Measurements from ENCODE around the gene CMIP.

The CMIP gene

DNA sequence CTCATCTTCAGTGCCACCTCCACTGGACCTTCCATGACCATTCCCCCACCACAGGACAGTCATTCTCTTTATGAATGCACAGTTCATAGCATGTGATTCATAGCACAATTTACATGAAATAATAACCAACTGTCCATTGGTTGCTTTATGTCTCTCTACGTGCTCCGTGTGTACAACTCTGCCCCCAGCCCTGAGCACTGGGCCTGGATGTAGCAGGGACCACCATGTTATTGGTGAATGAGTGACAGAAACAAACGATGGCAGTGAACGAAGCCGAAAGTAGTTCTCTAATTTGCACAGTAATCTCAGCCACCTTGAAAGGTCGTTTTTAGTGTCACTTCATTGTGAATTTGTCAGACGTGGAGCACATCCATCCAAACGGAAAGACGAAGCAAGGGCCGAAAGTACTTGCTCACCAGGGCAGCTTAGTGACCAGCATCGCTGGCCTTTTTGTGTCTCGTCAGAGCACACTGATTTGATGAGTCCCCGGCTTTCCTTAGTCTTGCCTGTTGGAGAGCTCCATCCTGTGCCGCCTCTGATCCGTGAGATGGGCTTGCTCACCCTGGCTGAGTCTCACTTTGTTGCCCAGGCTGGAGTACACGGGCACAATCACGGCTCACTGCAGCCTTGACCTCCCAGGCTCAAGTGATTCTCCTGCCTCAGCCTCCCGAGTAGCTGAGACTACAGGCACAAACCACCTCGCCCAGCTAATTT is 95.3 kb downstream of the CMIP start:
- no peak for DNase-seq

DNA sequence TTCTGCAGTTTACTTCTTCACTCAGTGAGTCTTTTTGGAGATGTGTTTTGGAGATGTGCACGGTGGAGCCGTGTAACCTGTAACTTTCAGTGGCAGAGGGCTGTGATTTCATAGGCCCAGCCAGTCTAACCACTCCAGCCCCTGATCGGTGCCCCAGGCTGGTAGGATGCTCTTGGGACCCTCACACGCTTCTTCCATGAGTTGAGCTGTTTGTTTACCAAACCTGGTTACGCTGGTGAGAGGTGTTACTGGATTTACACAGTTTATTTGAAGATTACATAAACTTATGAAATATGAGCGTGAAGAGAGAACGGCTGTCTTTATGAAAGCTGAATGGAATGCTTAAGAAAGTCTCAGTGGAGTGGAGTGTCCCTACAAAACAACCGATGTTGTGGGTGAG is 96.7 kb downstream of the CMIP start:
- no peak for DNase-seq

DNA sequence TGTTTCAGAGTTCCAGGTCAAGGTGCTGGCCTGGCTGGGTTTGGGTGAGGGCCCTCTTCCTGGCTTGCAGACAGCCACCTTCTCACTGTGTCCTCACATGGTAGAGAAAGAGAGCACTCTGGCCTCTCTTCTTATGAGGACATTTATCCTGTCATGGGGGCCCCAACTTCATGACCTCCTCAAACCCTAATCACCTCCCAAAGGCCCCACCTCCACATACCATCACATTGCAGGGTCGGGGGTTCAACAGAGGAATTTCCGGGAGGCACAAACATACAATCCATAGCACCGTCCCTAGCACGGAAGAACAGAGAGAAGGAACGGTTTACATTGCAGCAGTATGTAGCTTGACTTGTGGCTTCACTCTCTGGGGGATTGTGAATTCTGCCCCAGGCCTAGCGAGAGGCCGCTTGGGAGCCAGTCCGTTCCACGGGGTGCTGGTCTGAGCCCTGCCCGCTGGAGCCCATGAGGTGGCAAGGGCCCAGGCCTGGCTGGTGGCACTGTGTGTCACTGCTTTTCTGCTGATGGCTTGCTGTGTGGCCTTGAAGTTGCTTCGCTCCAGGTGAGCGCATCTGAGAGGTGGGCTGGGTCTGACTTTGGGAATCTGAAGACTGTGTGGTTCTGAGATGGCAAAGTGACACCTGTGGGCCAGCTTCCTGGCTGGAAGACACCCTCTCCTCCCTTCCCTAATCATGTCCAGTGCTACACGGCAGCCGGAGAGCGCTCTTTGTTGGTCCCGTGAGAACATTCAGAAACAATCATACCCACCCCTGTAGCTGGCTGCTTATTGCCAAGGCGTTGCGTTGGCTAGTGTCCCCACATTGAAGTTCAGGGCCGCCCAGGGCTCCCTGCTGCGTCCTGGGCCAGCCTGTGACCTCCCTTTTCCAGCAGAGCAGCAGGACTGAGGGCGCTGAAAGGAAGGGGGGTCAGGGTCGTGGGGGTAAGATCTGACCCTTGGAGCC is 98.3 kb downstream of the CMIP start:
- DNase-seq, result no peak

DNA sequence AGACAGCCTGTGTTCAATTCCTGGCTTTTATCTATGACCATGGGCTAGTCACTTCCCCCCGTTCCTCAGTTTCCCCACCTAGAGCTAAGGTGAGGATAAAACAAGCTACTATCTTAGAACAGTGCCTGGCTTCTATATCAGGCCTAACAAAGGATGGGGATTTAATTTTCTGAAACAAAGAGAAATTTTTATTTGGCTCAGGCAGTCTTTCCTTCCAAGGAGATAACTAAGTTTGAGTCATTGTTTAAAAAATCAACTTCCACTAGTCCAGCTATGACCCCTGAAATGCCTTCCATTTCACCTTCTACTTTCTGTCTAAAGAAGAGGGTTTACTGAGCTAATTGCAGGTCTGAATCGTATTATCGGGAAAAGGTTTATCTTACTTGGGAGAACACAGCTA is 99.0 kb downstream of the CMIP start:
- no peak for DNase-seq

DNA sequence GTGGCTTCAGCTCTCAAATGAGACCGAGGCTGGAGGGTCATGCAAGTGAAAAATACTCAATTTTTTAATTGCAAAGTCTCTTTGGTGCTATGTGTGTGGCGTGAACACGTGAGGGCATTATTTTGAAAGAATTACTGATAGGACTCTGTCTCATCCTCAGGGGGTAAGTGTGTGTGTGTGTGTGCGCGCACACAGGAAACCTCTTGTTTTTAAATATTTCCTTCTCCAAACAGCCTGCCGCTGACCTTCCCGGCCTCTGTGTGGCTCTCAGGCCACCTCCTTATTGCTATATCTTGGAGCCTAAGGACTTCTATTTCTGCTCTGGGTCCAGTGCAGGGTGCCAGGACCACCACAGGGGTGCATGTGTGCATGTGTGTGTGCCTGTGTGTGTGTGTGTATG is 99.7 kb downstream of the CMIP start:
- no peak for DNase-seq

DNA sequence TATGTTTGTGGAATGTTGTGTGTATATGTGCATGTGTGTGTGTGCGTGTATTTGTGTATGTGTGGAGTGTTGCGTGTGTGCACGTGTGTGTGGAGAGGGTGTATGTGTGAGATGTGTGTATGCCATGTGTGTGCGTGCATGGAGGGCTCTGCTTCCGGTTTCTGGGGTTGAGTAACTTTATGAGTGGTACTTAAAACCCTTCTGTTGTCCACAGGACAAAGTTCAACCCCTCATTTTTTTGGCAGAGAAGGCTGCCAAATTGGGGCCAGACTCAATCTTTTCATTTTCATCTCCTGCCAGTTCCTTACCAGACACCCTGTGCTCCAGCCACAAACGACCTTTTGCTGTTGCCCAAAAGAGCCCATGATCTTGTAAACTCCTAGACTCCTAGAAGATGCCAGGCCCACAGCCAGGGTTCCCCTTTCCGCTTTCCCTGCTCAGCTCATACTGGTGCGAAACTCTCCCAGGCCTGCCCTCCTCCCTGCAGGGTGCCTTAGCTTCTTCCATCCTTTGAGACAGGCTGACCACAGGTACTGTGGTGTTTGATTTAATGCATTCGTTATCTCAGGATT is 100.2 kb downstream of the CMIP start:
- DNase-seq, result no peak

DNA sequence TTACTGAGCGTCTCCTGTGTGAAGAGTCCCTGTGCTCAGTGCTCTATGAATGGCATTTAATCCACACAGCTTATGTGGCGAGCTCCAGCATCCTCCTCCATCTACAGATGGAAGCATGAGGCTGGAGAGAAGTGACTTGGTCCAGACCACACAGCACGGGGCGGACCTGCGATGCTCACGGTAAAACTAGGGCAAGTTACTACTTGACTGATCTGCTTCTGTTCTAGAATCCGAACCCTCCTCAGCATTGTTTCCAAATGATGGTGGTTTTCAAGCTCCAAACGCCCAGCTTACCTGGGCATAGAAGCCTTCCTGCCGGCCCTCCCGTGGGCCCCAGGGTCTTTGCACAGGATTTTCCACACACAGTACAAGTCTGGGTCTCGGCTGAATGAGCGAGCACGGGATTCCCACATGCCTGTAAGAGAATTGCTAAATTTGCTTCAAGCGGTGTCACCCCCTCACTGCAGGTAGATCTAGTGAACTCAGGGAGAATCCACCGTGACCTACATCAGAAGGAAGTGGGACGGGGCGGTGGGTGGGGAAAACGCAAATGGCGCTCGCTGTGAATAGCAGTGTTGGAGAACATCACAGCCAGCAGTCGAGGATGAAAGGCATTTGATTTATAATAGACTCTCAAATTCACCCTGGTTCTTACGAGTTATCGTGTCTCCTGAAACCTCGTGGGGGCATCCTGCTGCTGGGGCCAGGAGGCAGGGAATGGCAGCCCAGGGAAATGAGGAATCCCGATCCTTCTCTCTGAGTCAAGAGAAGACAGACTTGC is 101.1 kb downstream of the CMIP start:
- DNase-seq, result no peak

DNA sequence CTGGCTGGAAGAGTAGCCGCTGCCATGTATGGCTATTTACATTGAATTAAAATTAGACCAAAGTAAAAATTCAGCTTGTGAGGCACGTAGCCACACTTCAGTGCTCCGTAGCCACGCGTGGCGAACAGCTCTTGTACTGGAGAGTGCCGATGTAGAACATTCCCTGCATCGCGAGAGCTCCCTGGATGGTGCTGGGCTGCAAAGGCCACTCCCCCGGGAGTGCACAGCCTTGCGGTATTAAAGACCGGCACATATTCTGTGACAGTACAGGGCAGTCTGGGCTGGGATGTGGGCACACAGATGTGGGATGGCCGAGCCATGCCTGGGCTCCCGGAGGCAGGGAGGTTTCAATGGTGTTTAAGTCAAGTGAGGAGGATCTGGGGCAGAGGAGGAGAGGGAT is 102.2 kb downstream of the CMIP start:
- DNase-seq, result no peak

DNA sequence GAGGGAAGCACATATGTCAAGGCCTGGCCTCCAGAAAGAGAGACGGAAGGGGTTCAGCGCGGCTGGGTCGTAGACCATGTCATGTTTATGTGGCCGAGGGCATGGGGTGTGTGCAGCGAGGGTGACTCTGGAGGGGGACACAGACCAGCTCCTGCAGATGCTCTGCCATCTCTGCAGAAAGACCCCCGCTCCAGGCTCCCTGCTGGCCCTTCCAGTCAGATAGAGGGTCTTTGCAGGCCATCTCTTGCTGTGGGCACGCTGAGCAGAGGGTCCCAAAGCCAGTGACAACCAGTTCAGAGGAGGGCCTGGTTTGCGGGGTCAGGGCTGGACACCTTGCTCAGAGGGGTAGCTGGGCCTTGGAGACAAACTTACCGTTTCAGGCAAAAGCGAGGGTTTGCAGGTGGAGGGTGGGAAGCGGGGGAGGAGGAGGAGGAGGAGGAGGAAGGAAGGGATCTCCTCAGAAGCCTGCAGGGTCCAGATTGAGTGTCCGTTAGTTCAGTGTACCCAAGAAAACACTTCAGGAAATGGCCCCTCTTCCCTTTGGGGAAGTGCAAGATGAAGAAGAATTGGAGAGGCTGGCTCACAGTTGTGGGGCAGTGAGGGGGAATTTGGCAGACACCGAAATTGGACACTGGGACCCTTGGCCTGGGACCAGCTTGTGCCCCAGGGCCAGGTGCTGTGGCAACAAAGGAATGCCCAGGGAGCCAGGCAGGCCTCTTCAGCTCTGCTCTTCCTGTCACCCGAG is 102.8 kb downstream of the CMIP start:
- DNase-seq, result no peak

DNA sequence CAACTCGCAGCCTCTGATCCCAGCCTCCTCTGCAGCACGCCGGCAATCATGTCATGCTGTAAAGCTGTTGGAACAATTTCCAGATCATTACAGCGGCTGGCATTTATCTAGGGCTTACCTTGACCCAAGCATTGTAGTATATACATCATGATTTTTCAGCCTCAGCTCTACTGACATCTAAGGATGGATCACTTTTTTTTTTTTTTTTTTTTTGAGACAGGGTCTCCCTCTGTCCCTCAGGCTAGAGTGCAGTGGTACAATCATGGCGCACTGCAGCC is 103.3 kb downstream of the CMIP start:
- no peak for DNase-seq

DNA sequence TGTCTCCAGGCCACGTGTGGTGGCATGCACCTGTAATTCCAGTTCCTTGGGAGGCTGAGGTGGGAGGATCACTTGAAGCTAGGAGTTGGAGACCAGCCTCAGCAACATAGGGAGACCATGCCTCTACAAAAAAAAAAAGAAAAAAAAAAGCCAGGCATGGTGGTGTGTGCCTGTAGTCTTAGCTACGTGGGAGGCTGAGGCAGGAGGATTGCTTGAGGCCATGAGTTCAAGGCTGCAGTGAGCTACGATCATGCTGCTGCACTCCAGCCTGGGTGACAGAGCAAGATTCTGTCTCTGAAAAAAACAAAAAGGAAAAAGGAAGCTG is 103.9 kb downstream of the CMIP start:
- DNase-seq, result no peak

DNA sequence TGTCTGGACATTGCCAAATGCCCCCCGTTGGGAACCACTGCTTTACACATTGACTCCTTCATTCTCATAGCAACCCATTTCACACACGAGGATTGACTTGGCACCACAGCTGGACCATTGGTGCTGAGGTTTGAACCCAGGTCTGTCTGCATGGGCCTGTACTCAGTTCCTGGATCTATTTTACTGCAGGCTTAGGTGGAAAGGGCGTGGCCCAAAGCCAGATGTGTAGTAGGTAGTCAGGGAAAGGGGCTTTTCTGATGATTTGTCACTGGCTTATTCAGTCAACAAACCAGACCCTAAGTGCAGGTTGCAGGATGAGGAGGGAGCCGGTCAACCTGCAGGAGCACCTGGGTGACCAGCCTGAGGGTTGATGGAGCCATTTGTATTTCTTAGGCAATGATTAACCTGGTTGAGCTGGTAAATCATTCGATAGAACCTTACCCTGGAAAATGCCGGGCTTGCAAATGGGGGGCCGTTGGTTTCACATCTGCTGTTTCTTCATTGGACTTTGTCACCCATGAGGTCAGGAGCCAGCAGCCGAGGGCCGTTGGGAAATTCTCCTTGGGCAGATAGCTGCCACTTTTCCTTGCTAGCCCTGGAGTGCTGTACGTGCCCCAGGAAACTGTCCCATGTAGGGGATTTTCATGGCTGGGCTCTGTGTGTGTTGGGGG is 104.4 kb downstream of the CMIP start:
- no peak for DNase-seq

DNA sequence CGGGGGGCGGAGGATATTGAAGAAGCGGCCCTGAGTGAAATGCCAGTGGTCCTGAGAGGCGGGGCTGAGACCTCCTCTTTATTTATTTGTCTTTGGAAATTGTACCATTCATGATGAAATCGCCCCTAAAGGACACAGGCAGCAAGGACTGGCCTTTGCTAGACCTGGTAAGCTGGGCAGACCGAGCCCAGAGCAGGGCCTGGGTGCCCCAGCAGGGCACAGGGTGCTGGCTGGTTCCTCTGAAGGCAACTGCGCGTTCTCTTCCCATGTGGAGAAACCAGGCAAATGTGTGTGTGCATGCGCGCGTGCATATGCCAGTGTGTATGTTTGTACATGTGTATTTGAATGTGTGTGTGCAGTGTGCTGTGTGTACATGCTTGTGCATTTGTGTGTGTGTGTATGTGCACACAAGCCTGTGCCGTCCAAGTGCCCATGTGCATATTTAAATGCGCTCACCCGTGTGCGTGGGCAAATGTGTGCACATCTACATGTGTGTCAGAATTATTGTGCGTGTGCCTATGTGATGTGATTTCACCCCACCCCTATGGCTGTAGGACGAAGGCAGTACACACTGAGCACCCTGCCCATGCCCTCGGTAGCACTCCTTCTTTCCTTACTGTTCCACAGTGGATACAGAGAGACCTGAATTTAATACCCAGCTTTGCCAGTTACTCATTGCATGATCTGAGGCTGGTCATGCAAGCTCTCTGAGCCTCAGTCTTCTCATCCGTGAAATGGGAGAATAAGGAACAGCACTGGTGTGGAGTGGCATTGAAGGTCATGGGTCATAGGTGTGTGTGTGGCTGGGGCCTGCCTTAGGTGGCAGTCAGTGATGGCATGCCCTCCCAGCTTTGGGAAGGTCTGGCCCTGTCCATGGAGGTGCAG is 105.2 kb downstream of the CMIP start:
- no peak for DNase-seq

DNA sequence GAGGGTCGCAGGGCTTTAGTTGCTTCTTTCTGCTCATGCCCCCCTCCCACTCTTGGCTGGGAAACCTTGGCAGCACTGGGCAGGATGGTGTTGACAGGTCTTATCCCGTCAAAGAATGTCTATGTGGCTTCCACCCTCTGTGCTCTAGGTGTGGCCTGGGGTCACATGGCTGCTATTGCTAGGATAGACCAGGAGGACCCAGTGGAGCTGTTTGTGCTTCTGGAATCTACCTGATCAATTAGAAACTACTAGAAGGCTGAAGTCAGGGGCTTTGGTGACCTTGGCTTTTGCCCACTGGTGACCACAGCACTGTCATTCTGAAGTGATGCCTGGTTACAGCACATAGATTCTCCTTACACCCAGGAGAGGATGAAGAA is 105.8 kb downstream of the CMIP start:
- no peak for DNase-seq

DNA sequence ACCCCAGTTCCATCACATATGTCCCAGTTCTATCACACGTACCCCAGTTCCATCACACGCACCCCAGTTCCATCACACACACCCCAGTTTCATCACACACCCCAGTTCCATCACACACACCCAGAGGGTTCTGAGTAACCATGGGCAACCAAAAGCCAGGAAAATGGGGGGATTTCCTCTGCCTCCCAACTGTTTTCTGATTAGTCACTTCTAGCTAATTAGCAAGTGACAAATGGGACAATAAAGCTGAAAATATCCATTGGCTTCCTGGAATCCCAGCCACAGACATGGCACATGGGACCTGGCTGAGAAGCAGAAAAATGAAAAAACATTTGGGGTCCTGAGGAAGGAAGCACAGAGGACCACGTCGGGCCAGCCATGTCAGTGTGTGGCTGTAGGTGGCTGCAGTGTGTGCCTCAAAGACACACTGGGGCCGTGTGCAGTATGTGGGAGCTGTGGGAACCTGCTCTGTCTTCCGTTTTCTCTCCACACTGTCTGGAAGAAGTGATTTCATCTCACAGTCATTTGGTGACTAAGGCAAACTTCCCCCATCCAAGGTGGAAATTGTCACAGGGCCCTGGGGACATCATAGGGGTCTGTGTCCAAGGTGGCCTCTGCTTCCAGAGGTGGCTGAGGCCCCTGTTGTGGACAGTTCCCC is 106.7 kb downstream of the CMIP start:
- no peak for DNase-seq

DNA sequence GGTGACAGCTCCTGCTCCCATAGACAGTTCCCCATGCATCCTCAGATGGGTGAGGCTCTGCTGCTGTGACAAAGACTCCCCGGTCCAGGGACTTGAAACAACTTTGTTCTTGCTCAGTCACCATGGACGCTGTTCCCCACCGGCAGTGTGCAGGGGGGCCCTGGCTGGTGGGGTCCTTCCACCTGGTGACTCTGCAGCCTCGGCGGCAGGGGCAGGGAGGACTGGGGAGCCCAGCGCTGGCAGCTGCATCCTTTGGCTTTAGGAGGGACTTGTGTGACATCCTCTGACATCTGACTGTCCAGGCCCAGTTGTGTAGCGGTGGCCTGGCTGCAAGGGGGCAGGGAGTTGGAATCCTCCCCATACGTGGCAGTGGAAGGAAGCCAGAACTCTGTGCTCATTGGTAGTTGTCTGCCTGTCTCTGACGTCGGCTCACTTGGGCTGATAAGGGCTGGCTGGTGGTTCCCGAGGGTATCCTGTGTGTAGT is 107.3 kb downstream of the CMIP start:
- peak; percentile 36 for DNase-seq

DNA sequence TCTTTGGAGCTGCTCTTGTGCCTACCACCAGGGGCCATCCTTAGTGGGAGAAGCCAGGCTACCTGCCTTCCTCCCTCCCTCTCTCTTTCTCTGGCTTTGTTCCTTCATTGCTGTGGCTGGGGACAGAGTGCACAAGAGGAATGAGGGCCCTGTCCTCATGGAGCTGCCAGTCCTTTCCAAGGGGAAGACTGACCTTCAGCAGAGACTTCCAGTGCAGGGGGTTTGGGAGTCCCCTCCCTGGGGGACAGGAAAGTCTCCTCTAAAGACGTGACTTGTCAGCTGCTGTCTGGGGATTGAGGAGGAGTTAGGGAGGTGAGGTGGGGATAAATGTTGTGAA is 108.1 kb downstream of the CMIP start:
- no peak for DNase-seq

DNA sequence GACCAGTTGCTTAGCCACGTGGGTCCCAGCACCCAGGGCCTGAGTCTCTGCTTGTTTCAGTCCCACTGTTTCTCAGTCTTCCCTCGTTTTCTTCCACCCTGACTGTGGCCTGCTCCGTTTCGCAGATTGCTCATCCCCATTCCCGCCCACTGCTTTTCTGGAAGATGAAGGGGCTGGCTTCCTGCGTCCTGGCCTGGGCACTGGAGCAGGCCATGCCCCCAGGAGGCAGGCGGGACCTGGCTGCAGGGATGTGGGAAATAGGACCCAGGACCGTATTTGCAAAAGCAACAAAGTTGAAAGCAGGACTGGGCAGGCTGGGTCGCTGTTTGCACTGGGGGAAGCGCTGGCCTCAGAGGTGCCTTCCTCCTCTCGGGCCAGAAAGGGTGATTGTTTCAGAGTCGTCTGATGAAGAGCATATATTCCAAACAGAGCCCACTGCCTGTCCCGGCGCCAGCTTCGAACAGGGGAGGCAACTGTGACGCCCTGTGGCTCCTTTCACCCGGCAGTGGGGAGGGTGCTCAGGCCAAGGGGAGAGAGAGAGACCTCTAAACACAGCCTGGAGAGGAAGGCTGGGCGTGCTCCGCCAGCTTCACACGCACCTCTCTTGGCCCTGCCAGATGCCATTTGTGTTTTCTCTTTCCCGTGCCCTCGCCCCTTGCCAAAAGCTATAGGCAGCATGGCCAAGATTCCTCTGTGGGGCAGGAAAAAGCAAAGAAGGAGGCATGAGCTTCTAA is 108.6 kb downstream of the CMIP start:
- peak; percentile 42 for DNase-seq

DNA sequence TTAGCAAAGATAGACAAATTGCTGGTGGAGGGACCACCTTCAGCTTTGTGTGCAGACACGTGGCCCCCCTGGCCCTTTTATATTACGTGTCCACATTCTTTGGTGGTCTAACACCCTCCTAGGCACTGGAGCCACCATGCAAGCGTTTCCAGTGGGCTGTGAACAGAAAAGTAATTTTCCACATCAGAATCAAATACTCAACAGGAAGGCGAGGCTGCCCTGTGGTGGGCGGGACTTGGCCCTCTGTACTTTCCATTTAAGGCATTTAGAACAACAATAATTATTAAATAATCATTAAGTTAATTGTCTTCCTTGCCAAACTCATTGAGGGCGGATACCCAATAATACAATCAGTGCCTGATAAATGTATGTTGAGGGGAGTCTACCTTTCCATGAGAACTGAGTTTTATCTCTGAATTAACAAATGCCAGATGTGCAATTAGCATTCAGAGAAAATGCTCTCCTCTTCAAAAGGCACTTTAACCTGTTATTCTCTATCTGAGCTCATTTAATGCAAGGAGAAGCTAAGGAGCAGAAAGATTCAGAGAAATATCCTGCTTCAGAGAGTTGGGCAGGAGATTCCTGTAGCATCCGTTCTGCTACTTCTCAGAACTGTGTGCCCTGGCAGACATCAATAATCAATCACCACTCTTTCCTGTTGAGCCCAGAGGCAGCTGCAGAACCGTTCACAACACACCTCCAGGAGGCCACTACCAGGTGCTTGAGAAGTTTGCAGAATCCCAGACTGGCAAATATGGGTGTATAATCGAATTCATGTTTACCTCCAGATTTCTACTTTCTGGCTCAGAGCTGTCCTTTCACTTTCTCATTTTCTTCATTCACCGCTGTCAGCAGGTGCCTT is 109.4 kb downstream of the CMIP start:
- no peak for DNase-seq

All from femur (tissue), 1 donor.